DND-41 (cell line): Measurements from ENCODE around the gene ABCD1.

ENCODE experiments used
- ATAC-seq: fragments of 200-7000 bp; cut with Tn5 transposase; 3 replicates; pipeline ENCODE4 v1.9.1; 2021; ENCODE audit warnings: low read depth; ENCODE audit not compliant: insufficient read depth
- DNase-seq: peaks from one replicate; pipeline ENCODE4 v3.0.0-alpha.2; 2020
- H2AFZ ChIP-seq: 2 replicates; pipeline ENCODE4 v1.6.0; 2012; ENCODE audit warnings: low read depth, low read length
- H3K27ac ChIP-seq: 2 replicates; pipeline ENCODE4 v1.5.1; 2012; ENCODE audit warnings: low read length, inconsistent platforms
- H3K27me3 ChIP-seq: fragments of 200-600 bp; sonication (generic); 2 replicates; pipeline ENCODE4 v1.6.0; 2012; ENCODE audit warnings: low read length, mild to moderate bottlenecking, inconsistent platforms; ENCODE audit not compliant: insufficient read depth, poor library complexity
- H3K36me3 ChIP-seq: 2 replicates; pipeline ENCODE4 v1.5.1; 2012; ENCODE audit warnings: low read length, inconsistent platforms; ENCODE audit not compliant: insufficient read depth
- H3K4me1 ChIP-seq: 2 replicates; pipeline ENCODE4 v1.5.1; 2012; ENCODE audit warnings: mild to moderate bottlenecking, low read length; ENCODE audit not compliant: insufficient read depth
- H3K4me2 ChIP-seq: 2 replicates; pipeline ENCODE4 v1.6.0; 2012; ENCODE audit warnings: mild to moderate bottlenecking, moderate library complexity, low read length, inconsistent platforms; ENCODE audit not compliant: insufficient read depth
- H3K4me3 ChIP-seq, 2 experiments: fragments of 200-600 bp in 1 of 2; shearing (Covaris generic) in 1 of 2; 2 replicates each; pipeline ENCODE4 v1.5.1; 2012 to 2016; ENCODE audit warnings: inconsistent platforms in 2 of 2, low read length in 2 of 2, mild to moderate bottlenecking in 2 of 2, low read depth in 1 of 2, moderate library complexity in 1 of 2
- H3K79me2 ChIP-seq: 2 replicates; pipeline ENCODE4 v1.6.0; 2012; ENCODE audit warnings: low read length, inconsistent platforms; ENCODE audit not compliant: insufficient read depth
- H3K9ac ChIP-seq: 2 replicates; pipeline ENCODE4 v1.6.0; 2012; ENCODE audit warnings: low read depth, mild to moderate bottlenecking, inconsistent platforms, low read length, moderate library complexity
- H3K9me3 ChIP-seq: 2 replicates; pipeline ENCODE4 v1.5.1; 2012; ENCODE audit warnings: low read length, moderate library complexity, mild to moderate bottlenecking, inconsistent platforms; ENCODE audit not compliant: insufficient read depth, severe bottlenecking
- H4K20me1 ChIP-seq: 2 replicates; pipeline ENCODE4 v1.6.0; 2012; ENCODE audit warnings: low read length; ENCODE audit not compliant: insufficient read depth
- EZH2 ChIP-seq: IDR thresholded peaks from 3 replicates; pipeline ENCODE4 v1.6.1; 2012; ENCODE audit warnings: borderline replicate concordance, low read depth, mild to moderate bottlenecking, moderate library complexity, low read length, inconsistent platforms; ENCODE audit not compliant: severe bottlenecking
- TF ChIP-seq, protein P1 (sequence below): IDR thresholded peaks from 2 replicates; pipeline ENCODE4 v1.5.1; 2012; ENCODE audit warnings: borderline replicate concordance, low read length, moderate library complexity, mild to moderate bottlenecking; ENCODE audit not compliant: poor library complexity, severe bottlenecking; ENCODE audit errors: extremely low read depth

ABCD1 gene

GRCh38 chrX:153780678-153781427 is 56.2 kb downstream of the ABCD1 start, which contains the start of gene SRPK3:
Gene SRPK3, plus strand, starts transcription at chrX:153781041. Its CDS starts 46 bp downstream, at chrX:153781087.
- no peak within 1 kb of the TSS for H2AFZ ChIP-seq
- no peak within 1 kb of the TSS for H3K27ac ChIP-seq
- H3K27me3 ChIP-seq, result no peaks in the 10 kb centered on the region
- no peak within 1 kb of the TSS for H3K4me3 ChIP-seq
- no peaks in the 10 kb centered on the region for H3K9me3 ChIP-seq
- ATAC-seq (no peak), DNase-seq (no peak)
- no peaks in the 10 kb centered on the region for H3K79me2 ChIP-seq
- TF ChIP-seq EZH2, result no peak
- TF ChIP-seq, protein P1, sequence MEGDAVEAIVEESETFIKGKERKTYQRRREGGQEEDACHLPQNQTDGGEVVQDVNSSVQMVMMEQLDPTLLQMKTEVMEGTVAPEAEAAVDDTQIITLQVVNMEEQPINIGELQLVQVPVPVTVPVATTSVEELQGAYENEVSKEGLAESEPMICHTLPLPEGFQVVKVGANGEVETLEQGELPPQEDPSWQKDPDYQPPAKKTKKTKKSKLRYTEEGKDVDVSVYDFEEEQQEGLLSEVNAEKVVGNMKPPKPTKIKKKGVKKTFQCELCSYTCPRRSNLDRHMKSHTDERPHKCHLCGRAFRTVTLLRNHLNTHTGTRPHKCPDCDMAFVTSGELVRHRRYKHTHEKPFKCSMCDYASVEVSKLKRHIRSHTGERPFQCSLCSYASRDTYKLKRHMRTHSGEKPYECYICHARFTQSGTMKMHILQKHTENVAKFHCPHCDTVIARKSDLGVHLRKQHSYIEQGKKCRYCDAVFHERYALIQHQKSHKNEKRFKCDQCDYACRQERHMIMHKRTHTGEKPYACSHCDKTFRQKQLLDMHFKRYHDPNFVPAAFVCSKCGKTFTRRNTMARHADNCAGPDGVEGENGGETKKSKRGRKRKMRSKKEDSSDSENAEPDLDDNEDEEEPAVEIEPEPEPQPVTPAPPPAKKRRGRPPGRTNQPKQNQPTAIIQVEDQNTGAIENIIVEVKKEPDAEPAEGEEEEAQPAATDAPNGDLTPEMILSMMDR, result no peak
- H3K4me2 ChIP-seq, result no peak within 1 kb of the TSS
- no peaks in the 10 kb centered on the region for H4K20me1 ChIP-seq
- H3K36me3 ChIP-seq, result peaks cover 7% of the 10 kb centered on the region
- H3K9ac ChIP-seq, result no peak within 1 kb of the TSS
- H3K4me1 ChIP-seq, result no peaks in the 10 kb centered on the region

- Histone ChIP-seq H3K27ac (no peak overlapping the region), H3K4me1 (no peaks in the 10 kb centered on the region), H3K27me3 (no peaks in the 10 kb centered on the region), H3K4me3 (no peak overlapping the region), H2AFZ (no peak overlapping the region), H3K79me2 (no peaks in the 10 kb centered on the region), H3K4me2 (no peak overlapping the region), H3K36me3 (peaks cover 14% of the 10 kb centered on the region), H3K9me3 (no peaks in the 10 kb centered on the region), H4K20me1 (no peaks in the 10 kb centered on the region), H3K9ac (no peak overlapping the region)
- DNase-seq (no peak), ATAC-seq (0 out of 3 replicates have a peak, but pooled peaks have one; percentile 12)
- TF ChIP-seq, protein P1, result no peak
- TF ChIP-seq EZH2, result no peak
Observed at GRCh38 chrX:153781428-153782047, 56.9 kb downstream of the ABCD1 start.

GRCh38 chrX:153782313-153782712 is 57.7 kb downstream of the ABCD1 start:
- H4K20me1 ChIP-seq, result no peaks in the 10 kb centered on the region

More at GRCh38 chrX:153782313-153782712, 57.7 kb downstream of the ABCD1 start:
- Histone ChIP-seq H3K4me1 (no peaks in the 10 kb centered on the region), H3K9ac (no peak overlapping the region), H3K4me2 (no peak overlapping the region), H3K27me3 (no peaks in the 10 kb centered on the region), H3K36me3 (peaks cover 21% of the 10 kb centered on the region), H3K4me3 (no peak overlapping the region), H2AFZ (no peak overlapping the region), H3K79me2 (no peaks in the 10 kb centered on the region), H3K27ac (no peak overlapping the region), H3K9me3 (no peaks in the 10 kb centered on the region)
- no peak for DNase-seq
- TF ChIP-seq, protein P1, result peak; percentile 26
- no peak for TF ChIP-seq EZH2
- ATAC-seq, result no peak
